ENCODE data around the gene ACOT7. TPM values are rescaled to one million over a fixed set of nuclear protein-coding genes. Genes with fewer than 3 reads are reported as not detected.

ACOT7 gene
- total RNA-seq, 4 donors from 2014 or later: 3.7 to 13.4 (median 6.3) TPM

DNA sequence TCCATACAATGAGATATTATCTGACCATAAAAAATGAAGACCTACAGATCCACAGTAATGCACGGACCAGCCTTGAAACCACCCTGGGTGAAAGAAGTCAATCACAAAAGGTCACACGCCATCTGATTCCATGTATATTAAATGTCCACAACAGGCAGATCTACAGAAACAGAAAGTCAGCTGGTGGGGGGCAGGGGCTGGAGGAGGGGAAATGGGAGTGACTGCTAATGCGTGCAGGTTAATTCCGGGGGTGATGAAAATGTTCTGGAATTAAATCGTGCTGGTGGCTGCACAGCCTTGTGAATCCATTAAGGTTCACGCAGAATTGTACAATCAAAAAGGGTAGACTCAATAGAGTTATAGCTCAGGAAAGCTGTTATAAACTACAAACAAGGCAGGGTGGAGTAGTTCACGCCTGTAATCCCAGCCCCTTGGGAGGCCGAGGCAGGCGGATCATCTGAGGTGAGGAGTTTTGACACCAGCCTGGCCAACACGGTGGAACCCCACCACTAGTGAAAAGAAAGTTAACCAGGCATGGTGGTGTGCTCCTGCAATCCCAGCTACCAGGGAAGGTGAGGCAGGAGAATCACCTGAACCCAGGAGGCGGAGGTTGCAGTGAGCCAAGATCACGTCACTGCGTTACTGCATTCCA is 32.3 kb downstream of the ACOT7 start:
- TF ChIP-seq, protein P1, sequence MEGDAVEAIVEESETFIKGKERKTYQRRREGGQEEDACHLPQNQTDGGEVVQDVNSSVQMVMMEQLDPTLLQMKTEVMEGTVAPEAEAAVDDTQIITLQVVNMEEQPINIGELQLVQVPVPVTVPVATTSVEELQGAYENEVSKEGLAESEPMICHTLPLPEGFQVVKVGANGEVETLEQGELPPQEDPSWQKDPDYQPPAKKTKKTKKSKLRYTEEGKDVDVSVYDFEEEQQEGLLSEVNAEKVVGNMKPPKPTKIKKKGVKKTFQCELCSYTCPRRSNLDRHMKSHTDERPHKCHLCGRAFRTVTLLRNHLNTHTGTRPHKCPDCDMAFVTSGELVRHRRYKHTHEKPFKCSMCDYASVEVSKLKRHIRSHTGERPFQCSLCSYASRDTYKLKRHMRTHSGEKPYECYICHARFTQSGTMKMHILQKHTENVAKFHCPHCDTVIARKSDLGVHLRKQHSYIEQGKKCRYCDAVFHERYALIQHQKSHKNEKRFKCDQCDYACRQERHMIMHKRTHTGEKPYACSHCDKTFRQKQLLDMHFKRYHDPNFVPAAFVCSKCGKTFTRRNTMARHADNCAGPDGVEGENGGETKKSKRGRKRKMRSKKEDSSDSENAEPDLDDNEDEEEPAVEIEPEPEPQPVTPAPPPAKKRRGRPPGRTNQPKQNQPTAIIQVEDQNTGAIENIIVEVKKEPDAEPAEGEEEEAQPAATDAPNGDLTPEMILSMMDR (IDR thresholded peaks at IDR 0.05): no peak
- TF ChIP-seq POLR2A (IDR thresholded peaks at IDR 0.05): no peak
- intact Hi-C loops (cut with DNase I): no loop called here
- DNase-seq: no peak
- no peaks in the 10 kb centered on the region for H3K9me3 ChIP-seq
- H3K4me1 ChIP-seq: peaks cover 0 to 24% of the 10 kb centered on the region in 2 donors
- no peak overlapping the region for H3K27ac ChIP-seq
- H3K36me3 ChIP-seq: no peaks in the 10 kb centered on the region
- no peak overlapping the region for H3K4me3 ChIP-seq (replicated peaks in 1 of 3)
- 89 to 90% methylated on average over 13 of the region's 13 CpGs for WGBS, 2 donors
- H3K27me3 ChIP-seq: no peaks in the 10 kb centered on the region

DNA sequence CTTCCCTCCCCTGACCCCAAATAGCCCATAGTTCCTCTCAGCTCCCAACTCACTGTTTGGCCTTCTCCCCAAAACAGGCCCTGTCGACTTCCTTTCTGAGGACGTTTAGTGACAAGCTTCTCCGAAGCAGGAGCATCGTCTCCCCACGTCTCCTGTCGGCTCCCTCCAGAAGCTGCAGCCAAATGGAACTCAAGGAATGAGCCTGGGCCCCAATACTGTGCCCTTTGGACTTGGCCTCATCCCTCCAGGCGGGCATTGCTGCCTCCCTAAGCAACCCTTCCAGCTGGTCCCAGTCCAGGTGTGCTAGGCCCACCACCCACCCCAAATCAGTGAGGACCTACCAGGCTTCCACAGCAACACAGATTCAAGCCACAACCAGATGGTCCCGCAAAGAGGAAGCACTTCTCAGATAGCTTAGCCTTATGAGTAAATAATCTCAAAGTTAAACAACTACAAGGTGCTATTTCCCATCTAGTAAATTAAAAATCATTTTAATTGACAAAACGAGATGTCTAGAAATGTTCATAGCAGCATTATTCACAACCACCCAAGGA is 33.0 kb downstream of the ACOT7 start:
- H3K4me1 ChIP-seq: peaks cover 0 to 24% of the 10 kb centered on the region in 2 donors
- peak overlapping the region in 1 of 3 donors; percentile 33 for H3K27ac ChIP-seq
- no peaks in the 10 kb centered on the region for H3K27me3 ChIP-seq
- no peak for TF ChIP-seq POLR2A (IDR thresholded peaks at IDR 0.05)
- TF ChIP-seq, protein P1 (IDR thresholded peaks at IDR 0.05): no peak
- intact Hi-C loops (cut with DNase I): no loop called here
- H3K4me3 ChIP-seq (replicated peaks in 1 of 3): no peak overlapping the region
- no peak for DNase-seq
- H3K36me3 ChIP-seq: no peaks in the 10 kb centered on the region
- no peaks in the 10 kb centered on the region for H3K9me3 ChIP-seq
- WGBS, 2 donors: 94 to 97% methylated on average over 8 to 9 of the region's 9 CpGs

DNA sequence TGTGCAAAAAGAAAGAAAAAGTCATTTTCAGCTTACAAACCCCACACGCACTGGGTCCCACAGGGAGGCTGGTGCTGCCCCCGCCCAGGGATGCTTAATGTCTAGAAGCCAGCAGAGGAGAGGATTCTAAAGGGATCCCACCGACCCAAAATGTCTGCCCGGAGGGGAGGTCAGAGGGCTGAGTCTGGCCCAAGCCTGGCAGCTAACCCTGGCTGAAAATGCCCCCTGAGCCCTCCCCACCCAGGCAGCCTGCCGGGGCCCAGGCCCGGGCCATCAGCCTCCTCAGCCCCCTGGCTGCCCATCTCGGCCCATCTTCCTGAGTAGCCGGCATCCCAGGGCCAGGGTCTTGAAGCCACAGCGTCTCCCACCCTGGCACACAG is 33.5 kb downstream of the ACOT7 start:
- no peaks in the 10 kb centered on the region for H3K9me3 ChIP-seq
- no peak for DNase-seq
- intact Hi-C loops (cut with DNase I): no loop called here
- H3K36me3 ChIP-seq: no peaks in the 10 kb centered on the region
- H3K27me3 ChIP-seq: no peaks in the 10 kb centered on the region
- TF ChIP-seq POLR2A (IDR thresholded peaks at IDR 0.05): no peak
- TF ChIP-seq, protein P1 (IDR thresholded peaks at IDR 0.05): no peak
- H3K27ac ChIP-seq: peak overlapping the region in 1 of 3 donors; percentile 33
- no peak overlapping the region for H3K4me3 ChIP-seq (replicated peaks in 1 of 3)
- H3K4me1 ChIP-seq: peaks cover 0 to 24% of the 10 kb centered on the region in 2 donors
- WGBS, 2 donors: 72 to 97% methylated on average over 6 to 7 of the region's 9 CpGs

DNA sequence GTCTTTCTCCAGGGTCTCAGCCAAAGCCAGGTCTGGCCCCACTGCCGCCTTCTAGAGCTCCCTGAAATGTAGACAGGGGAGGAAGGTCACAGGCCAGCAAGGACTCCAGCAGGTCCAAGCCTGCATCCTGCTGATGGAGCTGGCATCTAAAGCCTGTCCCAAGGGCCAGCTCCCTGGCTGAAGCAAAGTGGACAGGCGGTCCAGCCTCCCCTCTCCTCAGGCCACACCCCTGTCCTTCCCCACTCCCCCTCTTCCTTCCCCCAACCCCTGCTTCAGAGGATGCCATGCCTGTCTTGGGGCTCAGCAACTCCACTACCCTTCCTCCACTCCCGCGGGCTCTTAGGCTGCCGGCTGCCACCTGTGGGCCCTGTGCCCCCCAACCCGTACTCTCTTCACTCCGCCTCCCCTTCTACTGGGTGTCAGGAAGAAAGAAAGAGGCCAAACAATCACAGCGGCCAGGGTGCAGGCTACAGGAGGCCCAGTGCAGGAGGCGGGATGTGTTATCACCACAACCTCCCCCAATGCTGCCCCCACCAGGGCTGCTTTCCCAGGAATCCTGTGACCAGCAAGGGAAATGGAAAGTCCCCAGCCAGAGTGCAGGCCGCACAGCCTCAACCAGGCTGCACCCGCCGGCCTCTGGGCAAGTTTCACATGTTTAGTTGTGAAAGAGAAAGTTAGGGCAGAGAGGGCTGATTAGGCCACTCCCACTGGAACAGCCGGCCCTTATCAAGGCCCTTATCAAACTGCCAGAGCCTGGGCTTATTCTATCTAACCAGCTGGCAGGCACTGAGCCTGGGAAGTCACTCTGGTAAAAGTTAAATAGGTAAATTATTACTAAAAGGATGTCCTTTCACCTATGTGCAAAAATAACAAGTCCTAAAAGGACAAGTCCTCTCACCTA is 34.1 kb downstream of the ACOT7 start:
- H3K27ac ChIP-seq: peak overlapping the region; percentile 33 to 57 (median 39)
- peak; percentile 62 to 65 for DNase-seq
- 33 to 47% methylated on average over 10 to 12 of the region's 13 CpGs for WGBS, 2 donors
- no peak overlapping the region for H3K4me3 ChIP-seq (replicated peaks in 1 of 3)
- no peaks in the 10 kb centered on the region for H3K9me3 ChIP-seq
- no peaks in the 10 kb centered on the region for H3K27me3 ChIP-seq
- TF ChIP-seq, protein P1 (IDR thresholded peaks at IDR 0.05): no peak
- TF ChIP-seq POLR2A (IDR thresholded peaks at IDR 0.05): no peak
- intact Hi-C loops (cut with DNase I): no loop called here
- peaks cover 0 to 24% of the 10 kb centered on the region in 2 donors for H3K4me1 ChIP-seq
- H3K36me3 ChIP-seq: no peaks in the 10 kb centered on the region
